T-helper 2 cell treated with Interferon-gamma antibody and Interleukin-4, amounts not matched to agents 5 μg/mL and 100 μg/mL, for 36 hours (primary cell): ENCODE measurements around the gene RBM33.

Source experiments
- DNase-seq: peaks from one replicate; pipeline ENCODE4 v3.0.0; 2021; ENCODE audit warnings: low spot score
- H3K27ac Mint-ChIP-seq: one replicate; pipeline ENCODE4 v1.8.0; 2021; ENCODE audit warnings: mild to moderate bottlenecking, mixed read lengths
- H3K27me3 Mint-ChIP-seq: one replicate; pipeline ENCODE4 v1.8.0; 2021; ENCODE audit warnings: low read depth, mixed read lengths
- H3K36me3 Mint-ChIP-seq: one replicate; pipeline ENCODE4 v1.8.0; 2021; ENCODE audit warnings: low read depth, mixed read lengths
- H3K4me1 Mint-ChIP-seq: one replicate; pipeline ENCODE4 v1.8.0; 2021; ENCODE audit warnings: low read depth, mixed read lengths
- H3K4me3 Mint-ChIP-seq: one replicate; pipeline ENCODE4 v1.8.0; 2022; ENCODE audit warnings: mild to moderate bottlenecking, moderate library complexity, mixed read lengths
- H3K9me3 Mint-ChIP-seq: one replicate; pipeline ENCODE4 v1.8.0; 2021; ENCODE audit warnings: mixed read lengths

Gene RBM33

GRCh38 chr7:155644178-155644970 lies at the start of gene RBM33:
RBM33 (plus strand) TSS chr7:155644661; CDS start chr7:155644877, 216 bp downstream.
- peak within 1 kb of the TSS; percentile 98 for H3K27ac Mint-ChIP-seq
- peak; percentile 90 for DNase-seq
- H3K36me3 Mint-ChIP-seq, result peaks cover 71% of the 10 kb centered on the region
- peaks cover 21% of the 10 kb centered on the region for H3K9me3 Mint-ChIP-seq
- H3K27me3 Mint-ChIP-seq, result no peaks in the 10 kb centered on the region
- H3K4me1 Mint-ChIP-seq, result peaks cover 19% of the 10 kb centered on the region
- H3K4me3 Mint-ChIP-seq, result peak within 1 kb of the TSS; percentile 99

GRCh38 chr7:155594961-155595366 lies 49.5 kb upstream of the RBM33 start:
- H3K36me3 Mint-ChIP-seq, result no peaks in the 10 kb centered on the region
- no peaks in the 10 kb centered on the region for H3K9me3 Mint-ChIP-seq
- DNase-seq, result no peak
- no peak overlapping the region for H3K4me3 Mint-ChIP-seq
- H3K27me3 Mint-ChIP-seq, result peaks cover 23% of the 10 kb centered on the region
- no peak overlapping the region for H3K27ac Mint-ChIP-seq
- peaks cover 16% of the 10 kb centered on the region for H3K4me1 Mint-ChIP-seq

GRCh38 chr7:155597753-155598140 lies 46.7 kb upstream of the RBM33 start:
- Mint-ChIP-seq H3K36me3 (no peaks in the 10 kb centered on the region), H3K4me1 (peaks cover 13% of the 10 kb centered on the region), H3K27ac (no peak overlapping the region), H3K27me3 (peaks cover 37% of the 10 kb centered on the region), H3K4me3 (no peak overlapping the region), H3K9me3 (no peaks in the 10 kb centered on the region)
- no peak for DNase-seq

- Mint-ChIP-seq H3K27ac (no peak overlapping the region), H3K4me3 (no peak overlapping the region), H3K4me1 (peaks cover 13% of the 10 kb centered on the region), H3K27me3 (peaks cover 37% of the 10 kb centered on the region), H3K9me3 (no peaks in the 10 kb centered on the region), H3K36me3 (no peaks in the 10 kb centered on the region)
- DNase-seq, result peak; percentile 70
These were observed 45.7 kb upstream of the RBM33 start for GRCh38 chr7:155598810-155599210.

GRCh38 chr7:155602156-155602555 lies 42.3 kb upstream of the RBM33 start:
- no peak for DNase-seq
- Mint-ChIP-seq H3K27ac (no peak overlapping the region), H3K4me3 (no peak overlapping the region), H3K9me3 (no peaks in the 10 kb centered on the region), H3K36me3 (no peaks in the 10 kb centered on the region), H3K4me1 (peaks cover 12% of the 10 kb centered on the region), H3K27me3 (peaks cover 31% of the 10 kb centered on the region)

- Mint-ChIP-seq H3K36me3 (no peaks in the 10 kb centered on the region), H3K9me3 (no peaks in the 10 kb centered on the region), H3K27me3 (peaks cover 32% of the 10 kb centered on the region), H3K27ac (no peak overlapping the region), H3K4me3 (no peak overlapping the region), H3K4me1 (peaks cover 11% of the 10 kb centered on the region)
- DNase-seq, result no peak
These were observed 41.7 kb upstream of the RBM33 start for GRCh38 chr7:155602750-155603149.

GRCh38 chr7:155603205-155603857 lies 41.1 kb upstream of the RBM33 start:
- Mint-ChIP-seq H3K27ac (no peak overlapping the region), H3K4me3 (no peak overlapping the region), H3K4me1 (peaks cover 6% of the 10 kb centered on the region), H3K27me3 (peaks cover 32% of the 10 kb centered on the region), H3K36me3 (no peaks in the 10 kb centered on the region), H3K9me3 (no peaks in the 10 kb centered on the region)
- DNase-seq, result no peak

GRCh38 chr7:155603858-155604503 lies 40.5 kb upstream of the RBM33 start:
- H3K4me1 Mint-ChIP-seq, result no peaks in the 10 kb centered on the region
- H3K27ac Mint-ChIP-seq, result no peak overlapping the region
- peaks cover 28% of the 10 kb centered on the region for H3K27me3 Mint-ChIP-seq
- no peak overlapping the region for H3K4me3 Mint-ChIP-seq
- H3K36me3 Mint-ChIP-seq, result no peaks in the 10 kb centered on the region
- DNase-seq, result no peak
- H3K9me3 Mint-ChIP-seq, result no peaks in the 10 kb centered on the region

GRCh38 chr7:155604504-155604997 lies 39.9 kb upstream of the RBM33 start:
- Mint-ChIP-seq H3K27ac (no peak overlapping the region), H3K36me3 (no peaks in the 10 kb centered on the region), H3K4me3 (no peak overlapping the region), H3K4me1 (no peaks in the 10 kb centered on the region), H3K27me3 (peaks cover 24% of the 10 kb centered on the region), H3K9me3 (no peaks in the 10 kb centered on the region)
- DNase-seq, result no peak

GRCh38 chr7:155609185-155609584 lies 35.3 kb upstream of the RBM33 start:
- Mint-ChIP-seq H3K27me3 (peaks cover 12% of the 10 kb centered on the region), H3K36me3 (no peaks in the 10 kb centered on the region), H3K4me3 (no peak overlapping the region), H3K9me3 (no peaks in the 10 kb centered on the region), H3K4me1 (no peaks in the 10 kb centered on the region), H3K27ac (no peak overlapping the region)
- no peak for DNase-seq

GRCh38 chr7:155610633-155611193 lies 33.7 kb upstream of the RBM33 start:
- Mint-ChIP-seq H3K9me3 (peaks cover 8% of the 10 kb centered on the region), H3K27ac (no peak overlapping the region), H3K4me1 (no peaks in the 10 kb centered on the region), H3K27me3 (peaks cover 14% of the 10 kb centered on the region), H3K36me3 (peaks cover 6% of the 10 kb centered on the region), H3K4me3 (no peak overlapping the region)
- DNase-seq, result no peak

- H3K27me3 Mint-ChIP-seq, result peaks cover 13% of the 10 kb centered on the region
- no peak overlapping the region for H3K4me3 Mint-ChIP-seq
- peaks cover 6% of the 10 kb centered on the region for H3K36me3 Mint-ChIP-seq
- H3K9me3 Mint-ChIP-seq, result peaks cover 8% of the 10 kb centered on the region
- no peak for DNase-seq
- no peaks in the 10 kb centered on the region for H3K4me1 Mint-ChIP-seq
- H3K27ac Mint-ChIP-seq, result no peak overlapping the region
These were observed 32.5 kb upstream of the RBM33 start for GRCh38 chr7:155611808-155612447.

GRCh38 chr7:155612658-155613057 lies 31.8 kb upstream of the RBM33 start:
- no peak for DNase-seq
- Mint-ChIP-seq H3K4me3 (no peak overlapping the region), H3K9me3 (peaks cover 8% of the 10 kb centered on the region), H3K27me3 (peaks cover 12% of the 10 kb centered on the region), H3K36me3 (peaks cover 9% of the 10 kb centered on the region), H3K27ac (no peak overlapping the region), H3K4me1 (no peaks in the 10 kb centered on the region)
